ENCODE results near the gene AUTS2. TPM values are rescaled to one million over a fixed set of nuclear protein-coding genes. Genes with fewer than 3 reads are reported as not detected.

Gene AUTS2
- total RNA-seq, 2 donors from 2014 or later = 2.9 to 7.9 TPM

- Mint-ChIP-seq H3K4me3 (no peak overlapping the region), H3K27ac (no peak overlapping the region), H3K27me3 (ENCODE audit: low read depth) (no peaks in the 10 kb centered on the region), H3K9me3 (peaks cover 0 to 2% of the 10 kb centered on the region in 2 donors), H3K36me3 (ENCODE audit: insufficient read depth in 2 of 2) (no peaks in the 10 kb centered on the region), H3K4me1 (ENCODE audit: low read depth) (no peaks in the 10 kb centered on the region)
- no peak for DNase-seq
- no peak for ATAC-seq (replicated peaks in 1 of 2)
These were observed 1153.6 kb downstream of the AUTS2 start for GRCh38 chr7:70751895-70752294.

GRCh38 chr7:70752794-70753241, 1154.5 kb downstream of the AUTS2 start:
- no peak for ATAC-seq (replicated peaks in 1 of 2)
- no peak overlapping the region for H3K4me3 Mint-ChIP-seq
- H3K36me3 Mint-ChIP-seq (ENCODE audit: insufficient read depth in 2 of 2) = no peaks in the 10 kb centered on the region
- H3K9me3 Mint-ChIP-seq = peaks cover 0 to 2% of the 10 kb centered on the region in 2 donors
- H3K27ac Mint-ChIP-seq = no peak overlapping the region
- no peak for DNase-seq
- no peaks in the 10 kb centered on the region for H3K4me1 Mint-ChIP-seq (ENCODE audit: low read depth)
- H3K27me3 Mint-ChIP-seq (ENCODE audit: low read depth) = no peaks in the 10 kb centered on the region

- H3K9me3 Mint-ChIP-seq = no peaks in the 10 kb centered on the region
- ATAC-seq (replicated peaks in 1 of 2) = no peak
These were observed 1158.5 kb downstream of the AUTS2 start for GRCh38 chr7:70756789-70757188.

GRCh38 chr7:70758646-70759045, 1160.4 kb downstream of the AUTS2 start:
- no peak overlapping the region for H3K27ac Mint-ChIP-seq

More at GRCh38 chr7:70756789-70757188, 1158.5 kb downstream of the AUTS2 start:
- H3K27ac Mint-ChIP-seq = no peak overlapping the region
- H3K27me3 Mint-ChIP-seq (ENCODE audit: low read depth) = no peaks in the 10 kb centered on the region
- no peaks in the 10 kb centered on the region for H3K36me3 Mint-ChIP-seq (ENCODE audit: insufficient read depth in 2 of 2)
- no peaks in the 10 kb centered on the region for H3K4me1 Mint-ChIP-seq (ENCODE audit: low read depth)
- no peak for DNase-seq
- H3K4me3 Mint-ChIP-seq = no peak overlapping the region

GRCh38 chr7:70759674-70760073, 1161.4 kb downstream of the AUTS2 start:
- Mint-ChIP-seq H3K4me3 (no peak overlapping the region), H3K27me3 (ENCODE audit: low read depth) (no peaks in the 10 kb centered on the region), H3K4me1 (ENCODE audit: low read depth) (no peaks in the 10 kb centered on the region), H3K27ac (no peak overlapping the region), H3K9me3 (no peaks in the 10 kb centered on the region), H3K36me3 (ENCODE audit: insufficient read depth in 2 of 2) (no peaks in the 10 kb centered on the region)
- no peak for DNase-seq
- ATAC-seq (replicated peaks in 1 of 2) = no peak

More at GRCh38 chr7:70758646-70759045, 1160.4 kb downstream of the AUTS2 start:
- no peaks in the 10 kb centered on the region for H3K27me3 Mint-ChIP-seq (ENCODE audit: low read depth)
- DNase-seq = no peak
- H3K9me3 Mint-ChIP-seq = no peaks in the 10 kb centered on the region
- H3K4me3 Mint-ChIP-seq = peak overlapping the region in 1 of 2 donors; percentile 55
- no peak for ATAC-seq (replicated peaks in 1 of 2)
- H3K4me1 Mint-ChIP-seq (ENCODE audit: low read depth) = no peaks in the 10 kb centered on the region
- H3K36me3 Mint-ChIP-seq (ENCODE audit: insufficient read depth in 2 of 2) = no peaks in the 10 kb centered on the region

GRCh38 chr7:70761711-70762328, 1163.5 kb downstream of the AUTS2 start:
- Mint-ChIP-seq H3K36me3 (ENCODE audit: insufficient read depth in 2 of 2) (no peaks in the 10 kb centered on the region), H3K27ac (no peak overlapping the region), H3K4me1 (ENCODE audit: low read depth) (no peaks in the 10 kb centered on the region), H3K9me3 (no peaks in the 10 kb centered on the region), H3K4me3 (no peak overlapping the region), H3K27me3 (ENCODE audit: low read depth) (no peaks in the 10 kb centered on the region)
- ATAC-seq (replicated peaks in 1 of 2) (no peak), DNase-seq (no peak)

DNA sequence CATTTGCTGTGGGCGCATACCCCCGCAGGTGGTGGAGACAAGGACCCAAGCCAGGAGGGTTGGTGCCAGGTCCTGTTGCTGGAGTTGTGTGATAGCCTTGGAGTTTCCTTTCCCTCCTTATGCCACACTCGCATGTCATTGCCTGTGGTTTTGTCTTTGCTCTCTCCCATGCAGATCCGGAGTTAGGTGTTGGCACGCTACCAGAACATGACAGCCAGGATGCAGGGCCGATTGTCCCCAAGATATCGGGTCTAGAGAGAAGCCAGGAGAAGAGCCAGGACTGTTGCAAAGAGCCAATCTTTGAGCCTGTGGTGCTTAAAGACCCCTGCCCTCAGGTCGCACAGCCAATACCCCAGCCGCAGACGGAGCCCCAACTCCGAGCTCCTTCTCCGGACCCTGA, 1164.4 kb downstream of the AUTS2 start:
- no peak overlapping the region for H3K27ac Mint-ChIP-seq
- ATAC-seq (replicated peaks in 1 of 2) = no peak
- no peak overlapping the region for H3K4me3 Mint-ChIP-seq
- H3K27me3 Mint-ChIP-seq (ENCODE audit: low read depth) = no peaks in the 10 kb centered on the region
- H3K4me1 Mint-ChIP-seq (ENCODE audit: low read depth) = no peaks in the 10 kb centered on the region
- H3K9me3 Mint-ChIP-seq = no peaks in the 10 kb centered on the region
- H3K36me3 Mint-ChIP-seq (ENCODE audit: insufficient read depth in 2 of 2) = no peaks in the 10 kb centered on the region
- no peak for DNase-seq

DNA sequence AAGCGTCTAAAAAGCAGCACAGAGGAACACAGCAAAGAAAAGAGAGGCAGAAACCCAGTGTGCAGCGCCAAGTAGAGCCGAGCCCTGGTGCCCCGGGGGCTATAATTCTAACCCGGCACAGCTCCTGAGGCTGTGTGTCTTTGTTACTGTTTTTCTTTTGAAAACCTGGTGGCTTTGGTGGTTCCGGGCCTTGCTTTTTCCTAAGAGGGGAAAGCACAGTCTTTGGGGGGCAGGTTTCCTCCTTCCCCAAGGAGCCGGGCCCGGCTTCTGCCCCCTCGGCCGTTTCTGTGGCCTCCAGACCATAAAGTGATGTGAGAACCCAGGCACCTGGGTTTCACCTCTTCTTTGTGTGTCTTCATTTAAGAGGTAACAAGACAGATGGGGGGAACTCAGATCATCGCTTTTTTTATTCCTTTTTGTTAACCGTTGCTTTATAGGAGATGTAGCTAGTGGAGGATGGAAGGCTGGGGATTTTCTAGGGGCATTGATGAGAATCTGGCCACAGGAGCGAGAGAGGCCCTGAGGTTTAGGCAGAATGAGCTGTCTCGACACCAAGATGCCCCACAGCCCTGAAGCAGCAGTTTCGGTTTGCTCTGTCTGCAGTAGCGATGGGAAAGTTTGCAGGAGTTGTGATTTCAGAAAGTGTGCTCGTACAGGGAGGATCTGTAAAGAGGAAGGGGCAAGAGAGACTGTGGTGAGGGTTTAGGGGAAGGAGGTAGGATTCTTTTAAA, 1165.9 kb downstream of the AUTS2 start:
- Mint-ChIP-seq H3K27ac (peak overlapping the region; percentile 73), H3K4me3 (peak overlapping the region; percentile 51 to 86), H3K9me3 (no peaks in the 10 kb centered on the region), H3K4me1 (ENCODE audit: low read depth) (no peaks in the 10 kb centered on the region), H3K36me3 (ENCODE audit: insufficient read depth in 2 of 2) (no peaks in the 10 kb centered on the region), H3K27me3 (ENCODE audit: low read depth) (no peaks in the 10 kb centered on the region)
- ATAC-seq (replicated peaks in 1 of 2) (peak; percentile 88 to 99), DNase-seq (peak; percentile 34 to 46)

DNA sequence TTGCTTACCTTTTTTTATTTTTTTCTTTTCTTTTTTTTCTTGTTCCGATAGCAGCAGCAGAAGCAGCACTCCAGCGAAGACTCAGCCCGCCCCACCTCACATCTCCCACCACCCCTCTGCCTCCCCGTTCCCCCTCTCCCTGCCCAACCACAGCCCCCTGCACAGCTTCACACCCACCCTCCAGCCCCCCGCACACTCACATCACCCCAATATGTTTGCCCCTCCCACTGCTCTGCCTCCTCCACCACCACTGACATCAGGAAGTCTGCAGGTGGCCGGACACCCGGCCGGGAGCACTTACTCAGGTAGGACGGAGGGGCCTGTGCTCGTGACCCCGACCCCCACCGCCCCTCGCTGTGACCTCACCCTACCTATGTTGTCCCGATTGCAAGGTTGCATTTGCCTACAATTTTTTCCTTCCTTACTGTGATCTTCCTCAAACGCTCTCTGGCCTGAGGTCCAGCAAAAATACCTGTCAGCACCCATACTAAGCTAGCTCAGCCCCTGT, 1166.5 kb downstream of the AUTS2 start:
- H3K27ac Mint-ChIP-seq = no peak overlapping the region
- H3K4me3 Mint-ChIP-seq = peak overlapping the region; percentile 51 to 86
- no peaks in the 10 kb centered on the region for H3K36me3 Mint-ChIP-seq (ENCODE audit: insufficient read depth in 2 of 2)
- no peak for ATAC-seq (replicated peaks in 1 of 2)
- no peak for DNase-seq
- no peaks in the 10 kb centered on the region for H3K9me3 Mint-ChIP-seq
- no peaks in the 10 kb centered on the region for H3K27me3 Mint-ChIP-seq (ENCODE audit: low read depth)
- H3K4me1 Mint-ChIP-seq (ENCODE audit: low read depth) = no peaks in the 10 kb centered on the region

- ATAC-seq (replicated peaks in 1 of 2) (no peak), DNase-seq (no peak)
- no peaks in the 10 kb centered on the region for H3K9me3 Mint-ChIP-seq
- H3K27ac Mint-ChIP-seq = no peak overlapping the region
- no peaks in the 10 kb centered on the region for H3K36me3 Mint-ChIP-seq (ENCODE audit: insufficient read depth in 2 of 2)
- H3K4me1 Mint-ChIP-seq (ENCODE audit: low read depth) = no peaks in the 10 kb centered on the region
- no peak overlapping the region for H3K4me3 Mint-ChIP-seq
- no peaks in the 10 kb centered on the region for H3K27me3 Mint-ChIP-seq (ENCODE audit: low read depth)
These were observed 1167.4 kb downstream of the AUTS2 start for GRCh38 chr7:70765651-70766050.

GRCh38 chr7:70766109-70766508, 1167.8 kb downstream of the AUTS2 start:
- DNase-seq (no peak), ATAC-seq (replicated peaks in 1 of 2) (no peak)
- Mint-ChIP-seq H3K4me3 (no peak overlapping the region), H3K27me3 (ENCODE audit: low read depth) (no peaks in the 10 kb centered on the region), H3K36me3 (ENCODE audit: insufficient read depth in 2 of 2) (no peaks in the 10 kb centered on the region), H3K4me1 (ENCODE audit: low read depth) (no peaks in the 10 kb centered on the region), H3K27ac (no peak overlapping the region), H3K9me3 (no peaks in the 10 kb centered on the region)

DNA sequence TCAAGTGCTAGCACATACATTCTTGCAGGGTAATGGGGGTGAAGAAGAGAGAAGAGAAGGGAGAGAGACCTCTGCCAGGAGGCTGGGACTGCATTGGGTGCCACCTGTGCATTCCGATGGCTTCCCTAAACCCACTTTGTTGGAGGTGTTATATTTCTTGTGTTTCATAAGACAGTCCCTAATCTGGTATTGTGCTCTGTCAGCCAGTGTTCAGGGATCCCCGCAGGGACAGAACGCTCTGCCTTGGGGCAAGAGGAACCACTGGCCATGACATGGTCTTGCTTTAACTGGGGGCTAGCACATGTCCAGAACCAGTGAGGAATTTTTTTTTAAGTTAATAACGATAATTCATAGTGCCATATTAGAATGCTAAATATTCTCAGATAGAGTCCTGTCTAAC, 1168.4 kb downstream of the AUTS2 start:
- DNase-seq (no peak), ATAC-seq (replicated peaks in 1 of 2) (no peak)
- no peaks in the 10 kb centered on the region for H3K9me3 Mint-ChIP-seq
- no peaks in the 10 kb centered on the region for H3K27me3 Mint-ChIP-seq (ENCODE audit: low read depth)
- H3K36me3 Mint-ChIP-seq (ENCODE audit: insufficient read depth in 2 of 2) = no peaks in the 10 kb centered on the region
- no peak overlapping the region for H3K4me3 Mint-ChIP-seq
- H3K4me1 Mint-ChIP-seq (ENCODE audit: low read depth) = no peaks in the 10 kb centered on the region
- H3K27ac Mint-ChIP-seq = no peak overlapping the region

DNA sequence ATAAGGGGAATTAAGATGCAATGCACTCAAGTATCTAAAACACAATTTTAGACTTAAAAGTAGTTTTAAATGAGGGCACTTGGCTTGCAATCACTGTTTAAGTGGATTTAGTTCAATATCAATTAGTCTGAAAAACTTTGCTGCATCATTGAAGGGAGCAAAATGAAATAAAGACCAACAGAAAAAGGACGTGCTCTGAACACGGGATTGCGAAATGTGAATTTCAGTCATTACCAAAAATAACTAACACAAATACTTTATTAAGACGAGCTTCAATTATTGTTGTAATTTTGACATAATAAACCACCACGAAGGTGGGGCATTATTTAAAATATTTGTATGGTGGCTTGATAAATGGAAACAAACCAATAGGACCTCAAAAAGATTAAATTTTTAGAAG, 1171.9 kb downstream of the AUTS2 start:
- DNase-seq (no peak), ATAC-seq (replicated peaks in 1 of 2) (no peak)
- Mint-ChIP-seq H3K36me3 (ENCODE audit: insufficient read depth in 2 of 2) (no peaks in the 10 kb centered on the region), H3K9me3 (no peaks in the 10 kb centered on the region), H3K4me1 (ENCODE audit: low read depth) (no peaks in the 10 kb centered on the region), H3K27ac (no peak overlapping the region), H3K4me3 (no peak overlapping the region), H3K27me3 (ENCODE audit: low read depth) (no peaks in the 10 kb centered on the region)

All from activated T-cell treated with anti-CD3 and anti-CD28 coated beads, Interleukin-2, amount 50 U/mL, for 72 hours (primary cell).